HCT116 (cell line): ENCODE measurements around the gene LRRC74A. TPM values are rescaled to one million over a fixed set of nuclear protein-coding genes. Genes with fewer than 3 reads are reported as not detected.

ENCODE experiments used
- ATAC-seq: fragments of 200-7000 bp; cut with Tn5 transposase; 2 replicates; pipeline ENCODE4 v1.9.1; 2020; ENCODE audit warnings: mild to moderate bottlenecking, moderate library complexity
- BruUV-seq: library from RNA; stranded (reverse); fragments of 400-500 nt; replicated peaks from 2 replicates; lab custom pipeline; 2021; lab: Mats Ljungman, UMichigan
- CTCF ChIA-PET: fragments of 300-600 bp; sonication (Branson Sonifier 250); formaldehyde crosslinking; loops from one replicate; lab custom pipeline; 2021; ENCODE audit warnings: antibody characterized with exemption; lab: Charles Lee
- POLR2A ChIA-PET: fragments of 300-600, 350-600 bp; sonication (Branson Sonifier 250); formaldehyde crosslinking; loops from one replicate; lab custom pipeline; 2021; ENCODE audit warnings: antibody characterized with exemption; lab: Charles Lee
- RAD21 ChIA-PET, 2 experiments: fragments of 300-600 bp; sonication (Branson Sonifier 250); formaldehyde crosslinking; loops; one replicate each; lab custom pipeline; 2023; ENCODE audit warnings: low total read pairs in 2 of 2; ENCODE audit not compliant: uncharacterized antibody in 2 of 2, unreplicated experiment in 2 of 2, low non-redundant PET in 1 of 2; lab: Charles Lee
- DNase-seq: peaks from one replicate; pipeline ENCODE4 v3.0.0-alpha.2; 2010; ENCODE audit warnings: low read depth, low spot score
- H2AFZ ChIP-seq: fragments of 200-600 bp; shearing (Covaris generic), sonication (generic); 2 replicates; pipeline ENCODE4 v1.6.1; 2017; ENCODE audit warnings: low read depth, mixed run types, mixed read lengths, antibody characterized with exemption, low read length; ENCODE audit not compliant: poor library complexity, severe bottlenecking
- H3K27ac ChIP-seq: 2 replicates; pipeline ENCODE4 v1.5.1; 2012; ENCODE audit warnings: low read depth, low read length
- H3K27me3 ChIP-seq: fragments of 200-600 bp; sonication (generic); 2 replicates; pipeline ENCODE4 v1.6.1; 2016; ENCODE audit warnings: mixed run types, low read length, mixed read lengths; ENCODE audit not compliant: insufficient read depth
- H3K36me3 ChIP-seq, 2 experiments: fragments of 200-500 bp in 1 of 2; fragments of 200-600 bp in 1 of 2; sonication (Bioruptor generic) in 1 of 2; sonication (generic) in 1 of 2; 2 replicates each; pipeline versions ENCODE4 v1.5.1 to v1.6.1; 2014 to 2016; ENCODE audit warnings: low read length in 2 of 2, inconsistent platforms in 1 of 2, mixed read lengths in 1 of 2, mixed run types in 1 of 2; ENCODE audit not compliant: insufficient read depth in 2 of 2, control insufficient read depth in 1 of 2
- H3K4me1 ChIP-seq, 2 experiments: fragments of 200-600 bp in 1 of 2; sonication (generic) in 1 of 2; 2 replicates each; pipeline versions ENCODE4 v1.5.1 to v1.6.1; 2012 to 2017; ENCODE audit warnings: low read length in 2 of 2, inconsistent platforms in 1 of 2, mild to moderate bottlenecking in 1 of 2, mixed read lengths in 1 of 2, mixed run types in 1 of 2, moderate library complexity in 1 of 2; ENCODE audit not compliant: insufficient read depth in 2 of 2, control insufficient read depth in 1 of 2
- H3K4me2 ChIP-seq: fragments of 200-600 bp; sonication (generic); 2 replicates; pipeline ENCODE4 v1.6.1; 2017; ENCODE audit warnings: mixed run types, low read length, mixed read lengths
- H3K4me3 ChIP-seq, 2 experiments: fragments of 200-600 bp in 1 of 2; sonication (generic) in 1 of 2; replicated peaks in 1 of 2; 2 replicates each; pipeline ENCODE4 v1.5.1; 2011 to 2016; ENCODE audit warnings: low read length in 2 of 2, control low read depth in 1 of 2, low read depth in 1 of 2, mild to moderate bottlenecking in 1 of 2, mixed read lengths in 1 of 2, mixed run types in 1 of 2
- H3K79me2 ChIP-seq: fragments of 200-600 bp; sonication (generic); 2 replicates; pipeline ENCODE4 v1.6.1; 2017; ENCODE audit warnings: mild to moderate bottlenecking, mixed run types, low read length, moderate library complexity, mixed read lengths; ENCODE audit not compliant: insufficient read depth
- H3K9ac ChIP-seq: fragments of 200-600 bp; sonication (generic); 2 replicates; pipeline ENCODE4 v1.6.1; 2016; ENCODE audit warnings: low read length, mixed read lengths
- H3K9me2 ChIP-seq: fragments of 200-600 bp; sonication (generic), shearing (Covaris generic); 2 replicates; pipeline ENCODE4 v1.6.1; 2017; ENCODE audit warnings: mixed run types, mild to moderate bottlenecking, moderate library complexity; ENCODE audit not compliant: insufficient read depth
- H3K9me3 ChIP-seq, 2 experiments: fragments of 200-500 bp in 1 of 2; fragments of 200-600 bp in 1 of 2; sonication (Bioruptor generic) in 1 of 2; sonication (generic) in 1 of 2; 2 replicates each; pipeline ENCODE4 v1.6.1; 2014 to 2017; ENCODE audit warnings: low read length in 2 of 2, mixed read lengths in 2 of 2, inconsistent platforms in 1 of 2, low read depth in 1 of 2, mild to moderate bottlenecking in 1 of 2, mixed run types in 1 of 2, moderate library complexity in 1 of 2; ENCODE audit not compliant: control insufficient read depth in 1 of 2, insufficient read depth in 1 of 2
- H4K20me1 ChIP-seq: fragments of 200-600 bp; sonication (generic), shearing (Covaris generic); 2 replicates; pipeline ENCODE4 v1.6.1; 2017; ENCODE audit warnings: mixed run types, mild to moderate bottlenecking, moderate library complexity; ENCODE audit not compliant: insufficient read depth
- CTCF ChIP-seq, 3 experiments: fragments of 200-600 bp in 1 of 3; sonication (generic) in 1 of 3; IDR thresholded peaks in 2 of 3; conservative IDR thresholded peaks in 1 of 3; 2 replicates each; pipeline ENCODE4 v1.5.1; 2012 to 2017; ENCODE audit warnings: low read depth in 2 of 3, low read length in 2 of 3, antibody characterized with exemption in 1 of 3, borderline replicate concordance in 1 of 3, control low read depth in 1 of 3, mild to moderate bottlenecking in 1 of 3, mixed read lengths in 1 of 3, mixed run types in 1 of 3, moderate library complexity in 1 of 3; ENCODE audit not compliant: insufficient read depth in 1 of 3
- EZH2 ChIP-seq: fragments of 200-600 bp; sonication (generic); IDR thresholded peaks from 2 replicates; pipeline ENCODE4 v1.6.1; 2017; ENCODE audit warnings: antibody characterized with exemption, mixed run types
- EZH2phosphoT487 ChIP-seq: fragments of 200-600 bp; IDR thresholded peaks from 2 replicates; pipeline ENCODE4 v1.6.1; 2018; ENCODE audit warnings: antibody characterized with exemption, borderline replicate concordance
- JUND ChIP-seq: IDR thresholded peaks from 2 replicates; pipeline ENCODE4 v1.6.1; 2012
- RAD21 ChIP-seq: IDR thresholded peaks from 2 replicates; pipeline ENCODE4 v1.6.1; 2012; ENCODE audit warnings: low read depth, mild to moderate bottlenecking
- SIN3A ChIP-seq: IDR thresholded peaks from 2 replicates; pipeline ENCODE4 v1.6.1; 2012; ENCODE audit warnings: low read depth
- TCF7L2 ChIP-seq: IDR thresholded peaks from 2 replicates; pipeline ENCODE4 v1.7.0; 2011; ENCODE audit warnings: borderline replicate concordance, inconsistent platforms; ENCODE audit not compliant: insufficient read depth, insufficient read length; ENCODE audit errors: extremely low read depth
- ZBTB33 ChIP-seq: IDR thresholded peaks from 2 replicates; pipeline ENCODE4 v1.6.1; 2011; ENCODE audit warnings: mild to moderate bottlenecking, low read length, moderate library complexity; ENCODE audit not compliant: insufficient replicate concordance; ENCODE audit errors: extremely low read depth
- intact Hi-C: fragments of 100-400 bp; cut with micrococcal nuclease; formaldehyde crosslinking; loops from 2 replicates; pipeline ENCODE4 v1.10.0; 2022
- total RNA-seq: library from RNA; stranded (reverse); gene quantifications from one replicate; pipeline ENCODE4 v1.2.1, GENCODE V29; 2021; ENCODE audit not compliant: unreplicated experiment

Gene LRRC74A
- total RNA-seq, 1 experiment from 2014 or later, result not detected

DNA sequence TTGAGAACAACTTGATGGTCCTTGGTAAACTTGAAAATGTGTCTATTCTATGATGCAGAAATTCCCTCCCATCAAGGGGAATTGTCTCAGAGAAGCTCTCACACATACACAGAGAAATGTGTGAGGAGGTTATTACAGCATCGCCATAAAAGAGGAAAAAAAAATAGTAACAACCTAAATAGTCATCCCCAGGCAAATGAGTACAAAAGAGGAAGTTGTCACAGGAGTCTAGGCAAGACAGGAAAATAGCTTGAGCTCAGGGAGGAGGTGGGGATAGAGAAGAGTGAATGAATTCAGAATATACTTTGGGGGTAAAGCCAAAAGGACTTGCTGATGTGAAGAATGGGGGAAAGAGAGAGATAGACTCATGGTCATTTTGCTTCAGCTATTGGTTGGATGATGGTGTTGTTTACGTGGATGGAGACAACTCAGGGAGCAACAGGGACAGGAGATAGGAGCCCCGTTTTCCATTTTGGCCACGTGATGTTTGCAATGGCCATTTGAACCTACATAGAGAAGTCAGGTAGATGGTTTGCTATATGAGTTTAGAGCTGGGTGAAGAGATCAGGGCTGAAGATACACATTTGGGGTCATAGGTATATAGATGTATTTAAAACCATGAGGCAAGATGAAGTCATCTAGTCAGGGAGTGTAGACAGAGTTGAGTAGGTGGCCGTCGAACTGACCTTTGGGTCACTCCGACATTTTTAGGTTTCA, 20.3 kb downstream of the LRRC74A start:
- no peak for TF ChIP-seq SIN3A
- TF ChIP-seq RAD21, result no peak
- no peak for TF ChIP-seq ZBTB33
- TF ChIP-seq EZH2phosphoT487, result no peak
- no peak for TF ChIP-seq TCF7L2
- no peak for TF ChIP-seq EZH2
- ChIA-PET CTCF (no interaction called here), RAD21 (no interaction called here), POLR2A (no interaction called here)
- DNase-seq (no peak), ATAC-seq (no peak)
- H3K9ac ChIP-seq, result no peak overlapping the region
- H3K36me3 ChIP-seq, result no peaks in the 10 kb centered on the region
- no peak overlapping the region for H2AFZ ChIP-seq
- H3K4me1 ChIP-seq, result peaks cover 15 to 18% of the 10 kb centered on the region in 2 experiments
- no peaks in the 10 kb centered on the region for H4K20me1 ChIP-seq
- no peak overlapping the region for H3K27ac ChIP-seq
- H3K79me2 ChIP-seq, result no peaks in the 10 kb centered on the region
- no TSS peak for BruUV-seq
- H3K4me3 ChIP-seq, result no peak overlapping the region
- H3K9me2 ChIP-seq, result no peaks in the 10 kb centered on the region
- no peak overlapping the region for H3K4me2 ChIP-seq
- H3K9me3 ChIP-seq, result no peaks in the 10 kb centered on the region
- intact Hi-C loops, result no loop called here
- H3K27me3 ChIP-seq, result no peaks in the 10 kb centered on the region

GRCh38 chr14:76848879-76849278, 22.7 kb downstream of the LRRC74A start:
- Histone ChIP-seq H3K4me2 (no peak overlapping the region), H3K27me3 (no peaks in the 10 kb centered on the region), H3K9ac (no peak overlapping the region), H2AFZ (peak overlapping the region; percentile 52), H3K9me2 (no peaks in the 10 kb centered on the region), H3K27ac (no peak overlapping the region), H4K20me1 (no peaks in the 10 kb centered on the region), H3K36me3 (no peaks in the 10 kb centered on the region), H3K4me3 (no peak overlapping the region), H3K79me2 (no peaks in the 10 kb centered on the region), H3K9me3 (no peaks in the 10 kb centered on the region), H3K4me1 (peaks cover 14 to 17% of the 10 kb centered on the region in 2 experiments)
- ChIA-PET RAD21 (no interaction called here), CTCF (interaction anchor here (0.6 to 1.3 kb wide), 3 partner anchors 24 to 381 kb away, joined by 3 to 5 read pairs (median 3); no protein-coding TSS in a partner anchor), POLR2A (no interaction called here)
- TF ChIP-seq CTCF (IDR thresholded peaks at IDR 0.05 in 2 of 3, conservative IDR thresholded peaks at IDR 0.05 in 1 of 3; ENCODE audit: borderline replicate concordance in 1 of 3, insufficient read depth in 1 of 3, low read depth in 2 of 3, low read length in 2 of 3) (peak in 1 of 3 experiments; percentile 19; a peak in 1 of 6 replicates), JUND (no peak)
- intact Hi-C loops, result no loop called here
- no TSS peak for BruUV-seq
- ATAC-seq, result peak; percentile 73
- DNase-seq, result peak; percentile 15
